HG02870 (cell line): Measurements from ENCODE around the gene CLEC14A.

ENCODE experiments used
- ATAC-seq: cut with Tn5 transposase; IDR thresholded peaks from one replicate; pipeline ENCODE4 v1.9.1; 2021; ENCODE audit warnings: mild to moderate bottlenecking, moderate library complexity; ENCODE audit not compliant: unreplicated experiment

Gene CLEC14A, protein sequence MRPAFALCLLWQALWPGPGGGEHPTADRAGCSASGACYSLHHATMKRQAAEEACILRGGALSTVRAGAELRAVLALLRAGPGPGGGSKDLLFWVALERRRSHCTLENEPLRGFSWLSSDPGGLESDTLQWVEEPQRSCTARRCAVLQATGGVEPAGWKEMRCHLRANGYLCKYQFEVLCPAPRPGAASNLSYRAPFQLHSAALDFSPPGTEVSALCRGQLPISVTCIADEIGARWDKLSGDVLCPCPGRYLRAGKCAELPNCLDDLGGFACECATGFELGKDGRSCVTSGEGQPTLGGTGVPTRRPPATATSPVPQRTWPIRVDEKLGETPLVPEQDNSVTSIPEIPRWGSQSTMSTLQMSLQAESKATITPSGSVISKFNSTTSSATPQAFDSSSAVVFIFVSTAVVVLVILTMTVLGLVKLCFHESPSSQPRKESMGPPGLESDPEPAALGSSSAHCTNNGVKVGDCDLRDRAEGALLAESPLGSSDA

DNA sequence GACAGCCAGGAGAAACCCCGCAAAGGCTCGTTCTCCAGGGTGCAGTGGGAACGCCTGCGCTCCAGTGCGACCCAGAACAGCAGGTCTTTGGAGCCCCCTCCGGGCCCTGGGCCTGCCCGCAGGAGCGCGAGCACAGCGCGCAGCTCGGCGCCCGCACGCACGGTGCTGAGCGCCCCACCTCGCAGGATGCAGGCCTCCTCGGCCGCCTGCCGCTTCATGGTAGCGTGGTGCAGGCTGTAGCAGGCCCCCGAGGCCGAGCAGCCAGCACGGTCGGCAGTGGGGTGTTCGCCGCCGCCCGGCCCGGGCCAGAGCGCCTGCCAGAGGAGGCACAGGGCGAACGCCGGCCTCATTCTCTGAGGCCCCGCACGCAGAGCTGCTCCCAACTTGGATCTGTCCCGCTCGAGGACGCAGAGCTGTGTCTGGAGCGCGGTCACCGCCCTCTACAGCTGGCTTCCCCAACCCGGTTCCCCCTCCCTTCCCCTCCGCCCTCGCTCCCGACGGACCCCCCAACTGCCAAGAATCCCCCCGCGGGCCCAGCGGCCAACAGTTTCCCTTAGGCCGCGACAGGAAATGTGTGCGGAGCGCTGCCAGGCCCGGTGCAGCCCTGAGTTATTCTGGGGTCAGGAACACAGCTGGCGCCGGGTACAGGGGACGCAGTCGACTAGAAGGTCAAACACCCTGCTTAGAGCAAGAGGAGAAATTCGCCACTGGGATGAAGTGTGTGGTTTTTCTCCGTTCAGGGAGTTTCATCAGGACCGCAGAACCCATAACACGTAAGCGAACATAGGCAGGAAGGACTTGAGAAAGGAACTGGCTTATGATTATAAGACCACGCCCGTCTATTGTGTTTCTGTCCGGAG lies at the start of gene CLEC14A:
CLEC14A (minus strand) TSS at position 421 of the 860 bp plus-strand sequence; CDS start at position 350, 71 bp downstream.
- no peak for ATAC-seq

DNA sequence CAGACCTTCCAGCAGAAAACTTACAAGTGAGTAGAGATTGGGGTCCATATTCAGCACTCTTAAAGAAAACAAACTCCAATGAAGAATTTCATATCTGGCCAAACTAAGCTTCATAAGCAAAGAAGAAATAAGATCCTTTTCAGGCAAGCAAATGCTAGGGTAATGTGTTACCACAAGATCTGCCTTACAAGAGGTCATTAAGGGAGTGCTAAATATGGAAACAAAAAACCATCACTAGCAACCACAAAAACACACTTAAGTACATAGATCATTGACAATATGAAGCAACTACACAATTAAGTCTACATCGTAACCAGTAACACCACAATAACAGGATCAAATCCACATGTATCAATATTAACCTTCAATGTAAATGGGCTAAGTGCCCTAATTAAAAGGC lies 47.1 kb upstream of the CLEC14A start:
- no peak for ATAC-seq

DNA sequence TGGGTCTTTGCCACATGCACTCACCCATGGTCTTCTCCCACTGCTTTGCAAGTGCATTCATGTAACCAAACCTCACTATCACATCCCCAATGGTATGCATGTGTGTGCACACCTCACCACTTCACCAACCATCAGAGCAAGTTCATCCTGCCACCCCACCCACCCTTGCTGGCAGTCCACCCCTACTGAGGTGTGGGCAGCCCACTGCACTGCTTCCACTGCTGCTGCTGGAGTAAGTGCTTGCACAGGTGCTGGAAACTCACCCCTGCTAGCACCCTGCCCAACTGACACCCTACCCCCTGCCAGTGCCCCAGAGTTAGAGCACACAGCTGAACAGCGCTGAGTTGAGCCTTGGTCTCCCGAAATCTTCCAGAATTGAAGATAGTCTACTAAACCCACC lies 46.1 kb upstream of the CLEC14A start:
- no peak for ATAC-seq

DNA sequence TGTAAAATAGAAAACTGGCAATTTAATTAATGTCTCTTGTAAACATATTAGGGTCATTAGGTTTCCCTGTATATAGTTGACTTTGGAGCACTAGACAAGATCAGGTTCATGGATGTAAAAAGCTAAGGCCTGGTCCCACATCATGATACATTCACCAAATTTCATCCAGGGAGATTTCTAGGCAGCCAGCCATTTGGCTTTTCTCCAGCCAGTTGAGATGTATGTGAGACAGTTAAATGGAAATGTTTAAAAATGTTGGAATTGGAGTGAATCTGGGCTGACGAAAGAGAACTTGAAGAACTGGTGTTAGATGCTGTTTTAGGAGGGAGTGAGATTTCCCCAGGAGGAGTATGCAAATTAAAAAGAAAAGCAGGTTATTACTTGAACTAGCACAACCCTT lies 41.8 kb upstream of the CLEC14A start:
- no peak for ATAC-seq

DNA sequence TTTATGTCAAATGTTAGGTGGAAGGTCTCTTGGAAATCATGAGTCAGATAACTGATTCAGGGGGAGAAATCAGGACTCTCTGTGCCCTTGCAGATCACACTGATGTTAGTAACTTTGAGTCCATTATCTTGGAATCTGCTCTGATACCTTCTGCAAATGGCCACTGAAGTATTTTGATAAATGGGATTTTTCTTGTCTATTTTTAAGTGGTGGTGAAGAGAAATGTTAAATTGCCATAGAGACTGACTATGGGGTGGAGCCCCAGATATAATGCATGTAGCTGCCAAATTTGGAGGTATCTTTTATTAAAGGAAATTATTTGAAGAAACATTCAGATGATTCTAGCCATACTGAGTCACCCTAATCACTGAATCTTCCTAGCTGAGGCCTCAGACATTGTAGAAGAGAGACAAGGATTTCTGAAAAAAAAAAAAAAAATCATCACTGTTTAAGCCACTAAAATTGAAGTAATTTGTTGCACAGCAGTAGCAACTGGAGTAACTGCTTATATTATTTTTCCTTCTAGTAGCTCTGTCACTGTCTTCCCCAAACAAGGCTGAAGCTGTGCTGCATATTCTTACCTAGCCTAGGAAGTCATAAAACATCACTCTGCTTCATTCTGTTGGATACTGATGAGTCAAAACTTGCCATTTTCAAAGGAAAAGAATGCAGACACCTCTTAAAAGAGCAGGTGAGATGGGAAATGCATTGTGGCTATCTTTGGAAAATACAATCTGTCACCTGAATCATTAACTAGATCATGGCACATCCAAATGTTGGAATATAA lies 36.0 kb upstream of the CLEC14A start:
- ATAC-seq = no peak

DNA sequence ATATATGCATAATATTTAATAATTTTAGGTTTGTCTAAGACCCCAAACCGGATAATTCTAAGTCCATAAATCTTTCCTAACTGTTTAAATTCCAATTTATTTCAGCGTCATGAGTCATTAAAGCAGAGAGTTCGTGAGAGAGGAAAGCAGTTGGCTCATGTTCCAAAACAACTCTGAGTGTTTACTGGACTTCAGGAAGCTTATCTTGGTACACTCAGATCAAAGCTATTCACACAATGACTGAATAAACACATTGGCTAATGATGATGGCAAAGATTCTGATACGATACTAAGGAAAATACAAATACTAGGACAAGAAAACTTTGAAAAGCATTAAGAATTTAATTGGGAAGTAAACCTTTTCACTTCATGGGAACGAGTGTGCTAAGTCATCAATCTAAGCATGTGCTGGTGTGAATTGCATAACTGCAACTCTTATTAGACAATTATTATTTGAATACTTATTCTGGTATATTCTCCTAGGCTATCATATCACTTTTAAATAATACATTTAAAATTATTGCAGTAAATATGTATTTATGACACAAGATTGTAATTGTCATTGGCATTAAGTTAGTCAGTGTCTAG lies 34.8 kb upstream of the CLEC14A start:
- ATAC-seq = no peak

DNA sequence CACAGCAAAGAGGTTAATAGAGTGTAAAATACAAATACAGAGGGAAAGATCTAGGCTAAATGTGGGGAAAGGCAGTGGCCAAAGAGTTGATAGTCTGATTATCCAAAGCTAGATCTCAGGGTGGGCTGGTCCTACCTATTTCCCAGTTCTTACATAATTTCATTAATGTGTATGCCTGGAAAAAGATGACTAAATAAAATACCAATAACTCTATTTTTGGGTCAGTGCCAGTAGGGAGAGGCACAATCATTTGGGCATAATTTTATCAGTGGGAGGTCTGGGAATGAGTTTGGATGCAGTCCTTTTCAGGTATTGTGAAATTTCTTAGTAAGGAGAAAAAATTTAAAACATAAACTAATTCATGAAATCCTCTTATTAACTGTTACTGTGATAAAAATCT lies 30.6 kb upstream of the CLEC14A start:
- ATAC-seq = no peak

DNA sequence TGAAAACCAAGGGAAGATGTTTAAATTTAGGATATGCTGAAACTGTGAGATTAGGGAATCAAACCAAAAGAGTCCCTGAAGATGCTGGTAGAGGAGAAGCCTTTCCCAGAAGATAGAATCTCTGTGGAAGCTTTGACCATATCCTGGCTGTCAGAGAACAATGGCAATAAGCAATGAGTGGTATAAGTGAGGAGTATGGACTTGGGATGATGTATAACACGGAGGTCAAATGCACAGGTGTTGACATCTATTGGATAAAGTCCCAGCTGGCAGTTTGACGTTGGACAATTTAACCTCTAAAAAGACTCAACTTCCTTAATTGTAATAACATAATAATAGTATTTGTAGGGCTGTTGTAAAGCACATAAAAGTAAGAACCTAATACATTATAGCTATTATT lies 30.1 kb upstream of the CLEC14A start:
- ATAC-seq = no peak

DNA sequence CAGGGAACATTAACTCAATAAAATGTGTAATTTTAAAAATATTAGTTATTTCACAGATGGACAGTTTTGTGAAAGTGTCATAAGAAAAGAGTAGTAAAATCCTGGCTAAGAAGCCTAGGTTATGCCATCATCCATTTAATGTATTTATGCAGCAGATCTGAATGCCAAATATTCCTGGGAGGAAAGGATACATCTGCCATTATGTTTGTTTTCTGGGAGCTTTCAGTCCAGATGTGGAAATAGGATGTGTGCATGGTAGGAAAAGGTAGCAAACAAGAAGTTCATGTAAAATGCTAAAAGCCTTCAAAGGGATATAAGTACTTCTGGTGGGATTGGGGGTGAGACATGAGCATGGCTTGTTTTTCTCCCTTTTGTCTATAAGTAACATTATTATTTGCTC lies 27.0 kb upstream of the CLEC14A start:
- no peak for ATAC-seq

DNA sequence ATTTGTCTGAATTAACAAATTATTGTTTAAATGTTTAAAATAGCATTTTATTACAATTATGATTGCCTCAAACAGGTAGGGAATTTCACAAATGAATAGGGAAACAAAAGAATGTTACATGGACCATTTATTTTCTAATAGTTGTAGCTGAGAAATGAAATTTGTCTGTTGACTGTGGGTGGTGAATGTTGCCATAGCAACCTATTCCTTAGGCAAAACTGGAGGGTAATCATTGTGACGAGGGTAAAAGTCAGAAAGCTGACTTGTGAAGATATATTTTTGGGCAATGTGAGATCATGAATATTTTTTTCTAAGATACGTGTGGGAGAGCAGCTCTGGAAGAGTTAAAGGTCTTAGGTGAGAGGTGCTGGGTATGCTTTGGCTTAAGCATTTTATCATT lies 24.2 kb upstream of the CLEC14A start:
- ATAC-seq = no peak

DNA sequence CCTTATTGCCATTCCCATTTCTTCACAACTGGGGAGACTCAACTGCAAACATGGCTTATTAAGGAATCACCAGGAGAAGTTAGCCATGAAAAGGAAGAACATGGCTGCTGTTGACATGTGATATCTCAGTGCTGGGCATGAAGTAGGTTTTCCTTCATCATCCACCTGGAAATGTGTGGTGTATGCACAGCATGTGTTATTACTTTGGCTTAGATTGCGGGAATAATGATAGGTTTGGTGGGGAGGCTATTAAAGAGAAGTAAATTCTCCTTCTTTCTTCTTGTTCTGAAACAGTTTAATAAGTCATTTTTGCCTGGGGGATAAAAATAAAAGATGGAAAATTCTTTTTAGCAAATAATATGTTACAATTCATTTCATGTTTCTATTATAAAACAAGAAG lies 23.7 kb upstream of the CLEC14A start:
- no peak for ATAC-seq

DNA sequence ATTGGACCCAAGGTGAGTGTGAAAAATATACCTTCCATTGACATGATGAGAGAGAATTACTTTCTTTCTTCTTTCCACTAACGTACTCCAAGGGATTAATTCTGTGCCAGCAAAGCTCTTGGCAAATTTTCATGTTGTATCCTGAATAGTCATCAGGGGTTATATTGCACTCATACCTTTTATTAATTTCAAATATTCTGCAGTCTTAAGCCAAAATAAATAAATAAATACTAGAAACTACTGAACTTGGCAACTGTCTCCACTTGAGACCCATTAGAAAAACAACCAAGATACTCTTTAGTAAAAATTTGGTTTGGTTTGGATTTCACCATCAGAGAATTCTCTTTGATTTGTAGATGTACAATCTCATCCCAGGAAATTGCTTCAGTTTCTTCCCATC lies 22.1 kb upstream of the CLEC14A start:
- ATAC-seq = no peak

DNA sequence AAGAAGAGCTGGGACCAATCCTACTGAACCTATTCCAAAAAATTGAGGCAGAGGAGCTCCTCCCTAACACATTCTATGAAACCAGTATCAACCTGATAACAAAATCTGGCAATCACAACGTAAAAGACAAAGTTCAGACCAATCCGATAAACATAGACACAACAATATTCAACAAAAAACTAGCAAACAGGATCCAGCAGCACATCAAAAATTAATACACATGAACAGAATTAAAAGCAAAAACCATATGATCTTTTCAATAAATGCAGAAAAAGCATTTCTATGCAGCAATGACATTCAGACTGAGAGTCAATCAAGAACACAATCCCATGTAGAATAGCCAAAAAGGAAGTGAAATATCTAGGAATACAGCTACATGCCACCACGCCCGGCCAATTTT lies 7.0 kb upstream of the CLEC14A start:
- no peak for ATAC-seq

DNA sequence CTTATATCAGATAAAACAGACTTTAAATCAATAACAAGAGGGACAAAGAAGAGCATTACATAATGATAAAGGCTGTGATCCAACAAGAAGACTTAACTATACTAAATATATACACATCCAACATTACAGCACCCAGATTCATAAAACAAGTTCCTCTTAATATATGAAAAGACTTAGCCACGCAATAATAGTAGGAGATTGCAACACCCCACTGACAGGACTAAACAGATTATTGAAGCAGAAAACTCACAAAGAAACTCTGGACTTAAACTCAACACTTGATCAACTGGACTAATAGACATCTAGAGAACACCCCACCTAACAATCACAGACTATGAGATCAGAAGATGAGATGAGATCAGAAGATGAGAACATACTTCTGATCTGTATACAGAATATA lies 5.7 kb upstream of the CLEC14A start:
- ATAC-seq = no peak

DNA sequence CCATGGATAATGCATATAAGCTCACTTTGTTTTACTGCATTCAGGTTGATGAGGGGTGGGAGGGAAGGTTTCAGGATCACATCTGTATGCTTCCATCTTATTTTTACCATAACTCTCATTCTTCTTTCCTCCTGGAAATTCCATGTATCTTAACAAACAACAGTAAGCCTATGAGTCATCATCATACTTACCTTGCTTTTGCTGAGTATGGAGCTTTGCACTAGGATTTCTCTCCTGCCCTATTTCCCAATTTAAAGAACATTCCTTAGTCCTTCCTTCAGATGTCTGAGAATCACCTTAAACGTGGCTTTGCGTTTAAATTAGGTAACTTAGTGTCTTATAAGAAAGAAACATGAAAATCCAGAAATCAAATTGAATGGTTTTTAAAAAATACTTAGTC lies 1.6 kb upstream of the CLEC14A start:
- ATAC-seq = no peak

DNA sequence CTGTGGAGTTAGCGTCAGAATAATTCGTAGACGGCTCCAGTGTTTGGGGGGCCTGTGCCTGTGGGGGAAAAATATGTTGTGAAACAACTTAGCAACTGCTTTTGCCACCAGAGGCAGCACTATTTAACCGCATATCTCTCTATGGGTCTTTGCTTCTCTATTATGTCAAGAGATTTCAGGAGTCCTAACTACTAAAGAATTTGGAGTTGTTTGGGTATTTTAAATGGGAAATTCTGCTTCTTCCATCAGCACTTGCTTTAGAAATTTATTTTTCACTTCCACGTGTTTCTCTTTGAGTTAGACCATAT lies 594 bp upstream of the CLEC14A start:
- no peak for ATAC-seq

DNA sequence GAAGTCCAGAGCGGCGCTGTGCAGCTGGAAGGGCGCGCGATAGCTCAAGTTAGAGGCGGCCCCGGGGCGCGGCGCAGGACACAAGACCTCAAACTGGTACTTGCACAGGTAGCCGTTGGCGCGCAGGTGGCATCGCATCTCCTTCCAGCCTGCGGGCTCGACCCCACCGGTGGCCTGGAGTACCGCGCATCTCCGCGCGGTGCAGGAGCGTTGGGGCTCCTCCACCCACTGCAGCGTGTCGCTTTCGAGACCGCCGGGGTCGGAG lies 553 bp downstream of the CLEC14A start:
- ATAC-seq = no peak

DNA sequence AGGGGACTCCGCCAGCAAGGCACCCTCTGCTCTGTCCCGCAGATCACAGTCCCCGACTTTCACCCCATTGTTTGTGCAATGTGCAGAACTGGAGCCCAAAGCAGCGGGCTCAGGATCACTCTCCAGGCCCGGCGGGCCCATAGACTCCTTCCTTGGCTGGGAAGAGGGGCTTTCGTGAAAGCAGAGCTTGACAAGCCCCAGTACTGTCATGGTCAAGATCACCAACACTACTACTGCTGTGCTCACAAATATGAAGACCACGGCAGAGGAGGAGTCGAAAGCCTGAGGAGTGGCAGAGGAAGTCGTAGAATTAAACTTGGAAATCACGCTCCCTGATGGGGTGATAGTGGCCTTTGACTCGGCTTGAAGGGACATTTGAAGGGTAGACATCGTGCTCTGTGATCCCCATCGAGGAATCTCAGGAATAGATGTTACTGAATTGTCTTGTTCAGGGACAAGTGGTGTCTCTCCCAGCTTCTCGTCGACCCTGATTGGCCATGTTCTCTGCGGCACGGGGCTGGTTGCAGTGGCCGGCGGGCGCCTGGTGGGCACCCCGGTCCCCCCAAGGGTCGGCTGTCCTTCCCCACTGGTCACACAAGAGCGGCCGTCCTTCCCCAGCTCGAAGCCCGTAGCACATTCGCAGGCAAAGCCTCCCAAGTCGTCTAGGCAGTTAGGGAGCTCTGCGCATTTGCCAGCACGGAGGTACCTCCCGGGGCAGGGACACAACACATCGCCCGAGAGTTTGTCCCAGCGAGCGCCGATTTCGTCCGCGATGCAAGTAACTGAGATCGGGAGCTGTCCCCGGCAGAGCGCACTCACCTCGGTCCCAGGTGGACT lies 1.1 kb downstream of the CLEC14A start:
- ATAC-seq = no peak

DNA sequence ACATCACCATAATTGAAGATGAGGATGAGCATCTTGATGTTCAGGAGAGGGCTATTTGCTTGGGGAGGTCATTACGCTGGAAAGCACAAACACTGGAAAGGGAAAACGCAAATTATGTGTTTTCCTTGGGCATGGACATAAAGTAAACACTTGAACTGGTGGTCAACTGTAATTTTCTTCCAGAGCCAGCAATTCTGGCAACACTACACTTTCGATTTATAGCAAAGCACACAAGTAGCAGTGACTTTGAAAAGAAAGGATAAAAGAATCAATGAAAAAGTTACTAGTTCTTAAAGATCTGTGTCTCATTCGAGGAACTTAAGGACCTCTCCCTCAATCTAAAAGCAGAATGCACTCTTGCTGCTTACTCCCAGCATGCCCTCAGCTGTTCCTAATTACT lies 2.2 kb downstream of the CLEC14A start:
- ATAC-seq = no peak

DNA sequence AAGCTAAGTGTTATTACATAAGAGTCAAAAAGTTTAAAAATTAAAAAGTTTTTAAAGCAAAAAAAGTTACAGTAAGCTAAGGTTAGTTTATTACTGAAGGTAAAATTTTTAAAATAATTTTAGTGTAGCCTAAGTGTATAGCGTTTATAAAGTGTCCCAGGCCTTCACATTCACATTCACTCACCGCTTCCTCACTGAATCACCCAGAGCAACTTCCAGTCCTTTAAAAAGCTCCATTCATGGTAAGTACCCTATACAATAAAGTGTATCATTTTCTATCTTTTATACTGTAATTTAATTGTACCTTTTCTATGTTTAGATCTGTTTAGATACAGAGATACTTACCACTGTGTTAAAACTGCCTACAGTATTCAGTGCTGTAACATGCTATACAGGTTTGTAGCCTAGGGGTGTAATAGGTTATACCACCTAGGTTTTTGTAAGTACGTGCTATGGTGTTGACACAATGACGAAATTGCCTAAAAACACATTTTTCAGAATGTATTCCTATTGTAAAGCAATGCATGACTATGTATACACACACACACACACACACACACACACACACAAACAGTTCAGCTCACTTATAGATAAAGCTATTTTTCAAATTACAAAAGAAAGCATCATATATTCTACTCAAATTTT lies 3.7 kb downstream of the CLEC14A start:
- ATAC-seq = no peak
